Fibroblast of lung (primary cell): ENCODE measurements around the gene CAPN2. TPM values are rescaled to one million over a fixed set of nuclear protein-coding genes. Genes with fewer than 3 reads are reported as not detected.

ENCODE experiments used
- DNase-seq, 2 donors: peaks; one replicate each; pipeline versions ENCODE4 v3.0.0 to v3.0.0-alpha.2; 2010; ENCODE audit warnings: low read depth in 2 of 2
- H2AFZ ChIP-seq: 2 replicates; pipeline ENCODE4 v1.5.1; 2012; ENCODE audit warnings: low read length, control low read depth, inconsistent platforms
- H3K27ac ChIP-seq: 2 replicates; pipeline ENCODE4 v1.5.1; 2011; ENCODE audit warnings: low read length, control low read depth; ENCODE audit not compliant: insufficient read depth
- H3K27me3 ChIP-seq: 2 replicates; pipeline ENCODE4 v1.5.1; 2011; ENCODE audit warnings: mild to moderate bottlenecking, low read length; ENCODE audit not compliant: control insufficient read depth, insufficient read depth
- H3K36me3 ChIP-seq: 2 replicates; pipeline ENCODE4 v1.5.1; 2011; ENCODE audit warnings: low read length; ENCODE audit not compliant: control insufficient read depth, insufficient read depth
- H3K4me1 ChIP-seq: 2 replicates; pipeline ENCODE4 v1.5.1; 2011; ENCODE audit warnings: low read length; ENCODE audit not compliant: control insufficient read depth, insufficient read depth; ENCODE audit errors: extremely low read depth
- H3K4me2 ChIP-seq: 2 replicates; pipeline ENCODE4 v1.5.1; 2011; ENCODE audit warnings: low read length, control low read depth; ENCODE audit not compliant: insufficient read depth; ENCODE audit errors: extremely low read depth
- H3K4me3 ChIP-seq, 4 experiments: fragments of 200-600 bp in 1 of 4; sonication (generic) in 1 of 4; replicated peaks in 1 of 4; 2 replicates each; pipeline ENCODE4 v1.5.1; 2011 to 2016; ENCODE audit warnings: low read length in 4 of 4, low read depth in 3 of 4, mild to moderate bottlenecking in 3 of 4, control low read depth in 2 of 4, inconsistent platforms in 1 of 4, mixed read lengths in 1 of 4; ENCODE audit not compliant: insufficient read depth in 1 of 4; ENCODE audit errors: control extremely low read depth in 1 of 4
- H3K79me2 ChIP-seq: 2 replicates; pipeline ENCODE4 v1.5.1; 2012; ENCODE audit warnings: mild to moderate bottlenecking, low read length, inconsistent platforms; ENCODE audit not compliant: control insufficient read depth, insufficient read depth
- H3K9ac ChIP-seq: 2 replicates; pipeline ENCODE4 v1.5.1; 2011; ENCODE audit warnings: mild to moderate bottlenecking, low read length, control low read depth; ENCODE audit not compliant: insufficient read depth
- H3K9me3 ChIP-seq: 2 replicates; pipeline ENCODE4 v1.5.1; 2012; ENCODE audit warnings: low read depth, low read length; ENCODE audit not compliant: control insufficient read depth, insufficient read depth
- H4K20me1 ChIP-seq: 2 replicates; pipeline ENCODE4 v1.5.1; 2011; ENCODE audit warnings: low read length; ENCODE audit not compliant: control insufficient read depth, insufficient read depth; ENCODE audit errors: extremely low read depth
- CTCF ChIP-seq, 2 donors: IDR thresholded peaks in 1 of 2; conservative IDR thresholded peaks in 1 of 2; 1 replicate in 1 of 2; 2 replicates in 1 of 2; pipeline ENCODE4 v1.5.1; 2011 to 2012; ENCODE audit warnings: low read length in 2 of 2, control low read depth in 1 of 2, inconsistent platforms in 1 of 2, low read depth in 1 of 2, mild to moderate bottlenecking in 1 of 2
- EZH2 ChIP-seq: IDR thresholded peaks from 2 replicates; pipeline ENCODE4 v1.5.1; 2012; ENCODE audit warnings: low read length, control low read depth, mild to moderate bottlenecking; ENCODE audit errors: missing control alignments
- polyA minus RNA-seq: library from RNA; depleted of rRNA, polyadenylated mRNA; stranded (reverse); fragments of >200 nt; gene quantifications from 2 replicates; pipeline ENCODE4 v1.2.3, GENCODE V29; 2011; ENCODE audit warnings: low replicate concordance
- polyA plus RNA-seq, 2 donors: library from polyadenylated mRNA; depleted of rRNA in 1 of 2; stranded (reverse) in 1 of 2; unstranded in 1 of 2; fragments of >200 nt; gene quantifications; 2 replicates each; pipeline ENCODE4 v1.2.1, GENCODE V29; 2011 to 2012; ENCODE audit warnings: missing spikeins in 1 of 2
- total RNA-seq: library from RNA; depleted of rRNA; stranded (reverse); fragments of >200 nt; gene quantifications from 2 replicates; pipeline ENCODE4 v1.2.1, GENCODE V29; 2014

Gene CAPN2
- total RNA-seq (332 and 488 TPM in 2 replicates), polyA plus RNA-seq (318 and 387 TPM in 2 replicates), polyA minus RNA-seq (336 and 352 TPM in 2 replicates)
- 376 and 416 TPM in 2 replicates for polyA plus RNA-seq (2012)

GRCh38 chr1:223712194-223712849, at the start of gene CAPN2:
TSS of gene CAPN2 (plus strand) at chr1:223712539. CDS start at chr1:223712641, 102 bp downstream.
- peak; percentile 85 to 89 for DNase-seq
- peaks cover 49% of the 10 kb centered on the region for H3K79me2 ChIP-seq
- TF ChIP-seq CTCF (conservative IDR thresholded peaks at IDR 0.05 in 1 of 2, IDR thresholded peaks at IDR 0.05 in 1 of 2; ENCODE audit: low read depth in 1 of 2, low read length in 2 of 2) (peak; percentile 34 to 43), EZH2 (no peak)

GRCh38 chr1:223662943-223663342, 49.4 kb upstream of the CAPN2 start:
- H2AFZ ChIP-seq = no peak overlapping the region
- H3K9ac ChIP-seq = no peak overlapping the region
- H3K36me3 ChIP-seq = no peaks in the 10 kb centered on the region
- no peaks in the 10 kb centered on the region for H3K79me2 ChIP-seq
- no peaks in the 10 kb centered on the region for H3K4me1 ChIP-seq
- peaks cover 4% of the 10 kb centered on the region for H3K27me3 ChIP-seq
- DNase-seq = no peak
- no peaks in the 10 kb centered on the region for H3K9me3 ChIP-seq
- H3K4me3 ChIP-seq = no peak overlapping the region
- no peak overlapping the region for H3K4me2 ChIP-seq
- no peaks in the 10 kb centered on the region for H4K20me1 ChIP-seq
- H3K27ac ChIP-seq = no peak overlapping the region
- TF ChIP-seq EZH2 (no peak), CTCF (conservative IDR thresholded peaks at IDR 0.05 in 1 of 2, IDR thresholded peaks at IDR 0.05 in 1 of 2; ENCODE audit: low read depth in 1 of 2, low read length in 2 of 2) (no peak)

More at GRCh38 chr1:223712194-223712849, at the start of gene CAPN2:
- no peaks in the 10 kb centered on the region for H3K9me3 ChIP-seq
- H3K36me3 ChIP-seq = peaks cover 7% of the 10 kb centered on the region
- H4K20me1 ChIP-seq = no peaks in the 10 kb centered on the region
- H2AFZ ChIP-seq = peak within 1 kb of the TSS; percentile 57
- peak within 1 kb of the TSS; percentile 97 for H3K9ac ChIP-seq
- H3K27ac ChIP-seq = peak within 1 kb of the TSS; percentile 94
- H3K4me1 ChIP-seq = peaks cover 34% of the 10 kb centered on the region
- peak within 1 kb of the TSS; percentile 100 for H3K4me2 ChIP-seq
- no peaks in the 10 kb centered on the region for H3K27me3 ChIP-seq
- H3K4me3 ChIP-seq = peak within 1 kb of the TSS; percentile 86 to 96 (median 94)

GRCh38 chr1:223664106-223664505, 48.2 kb upstream of the CAPN2 start:
- peaks cover 4% of the 10 kb centered on the region for H3K27me3 ChIP-seq
- H3K9ac ChIP-seq = no peak overlapping the region
- H2AFZ ChIP-seq = no peak overlapping the region
- H3K4me1 ChIP-seq = no peaks in the 10 kb centered on the region
- TF ChIP-seq EZH2 = no peak
- no peak for TF ChIP-seq CTCF (conservative IDR thresholded peaks at IDR 0.05 in 1 of 2, IDR thresholded peaks at IDR 0.05 in 1 of 2; ENCODE audit: low read depth in 1 of 2, low read length in 2 of 2)
- H3K36me3 ChIP-seq = no peaks in the 10 kb centered on the region
- H4K20me1 ChIP-seq = no peaks in the 10 kb centered on the region
- H3K9me3 ChIP-seq = no peaks in the 10 kb centered on the region
- H3K27ac ChIP-seq = no peak overlapping the region
- H3K79me2 ChIP-seq = no peaks in the 10 kb centered on the region
- H3K4me3 ChIP-seq = no peak overlapping the region
- DNase-seq = no peak
- H3K4me2 ChIP-seq = no peak overlapping the region
